DMS153 (cell line): ENCODE results near the gene GLIS1.
"Not testable (repeated sequence)": the region's sequence is repeated elsewhere in the genome, so short reads cannot be mapped to it uniquely, and the experiment has no call there.

Source experiments
- DNase-seq: peaks from one replicate; lab custom pipeline; 2025; lab: John Stamatoyannopoulos, UW

Gene GLIS1

GRCh38 chr1:53739109-53739681, at the start of gene GLIS1:
TSS of gene GLIS1 (minus strand) at chr1:53739164. CDS start at chr1:53738064, 1,100 bp downstream.
- peak; percentile 37 for DNase-seq

GRCh38 chr1:53787655-53788054, 48.7 kb upstream of the GLIS1 start:
- no peak for DNase-seq

GRCh38 chr1:53783056-53783455, 44.1 kb upstream of the GLIS1 start:
- no peak for DNase-seq

GRCh38 chr1:53781654-53782053, 42.7 kb upstream of the GLIS1 start:
- DNase-seq, result no peak

GRCh38 chr1:53777272-53777671, 38.3 kb upstream of the GLIS1 start:
- DNase-seq, result no peak

GRCh38 chr1:53771648-53772047, 32.7 kb upstream of the GLIS1 start:
- DNase-seq, result no peak

GRCh38 chr1:53769780-53770179, 30.8 kb upstream of the GLIS1 start:
- DNase-seq, result no peak

GRCh38 chr1:53769184-53769583, 30.2 kb upstream of the GLIS1 start:
- no peak for DNase-seq

- DNase-seq, result no peak
Observed at GRCh38 chr1:53766831-53767405, 28.0 kb upstream of the GLIS1 start.

- DNase-seq, result no peak
Observed at GRCh38 chr1:53766194-53766742, 27.3 kb upstream of the GLIS1 start.

- no peak for DNase-seq
Observed at GRCh38 chr1:53765657-53766056, 26.7 kb upstream of the GLIS1 start.

- DNase-seq, result no peak
Observed at GRCh38 chr1:53763911-53764310, 24.9 kb upstream of the GLIS1 start.

- no peak for DNase-seq
Observed at GRCh38 chr1:53763461-53763860, 24.5 kb upstream of the GLIS1 start.

- not testable (repeated sequence) for DNase-seq
Observed at GRCh38 chr1:53760497-53760896, 21.5 kb upstream of the GLIS1 start.

GRCh38 chr1:53755874-53756273, 16.9 kb upstream of the GLIS1 start:
- DNase-seq, result no peak

GRCh38 chr1:53754484-53755312, 15.7 kb upstream of the GLIS1 start:
- no peak for DNase-seq

- no peak for DNase-seq
Observed at GRCh38 chr1:53752281-53752680, 13.3 kb upstream of the GLIS1 start.

GRCh38 chr1:53747841-53748240, 8.9 kb upstream of the GLIS1 start:
- no peak for DNase-seq

GRCh38 chr1:53740621-53741105, 1.7 kb upstream of the GLIS1 start:
- no peak for DNase-seq

GRCh38 chr1:53738205-53739108, 507 bp downstream of the GLIS1 start:
- DNase-seq, result no peak

GRCh38 chr1:53737648-53738204, 1.2 kb downstream of the GLIS1 start:
- no peak for DNase-seq
